ENCODE measurements around the gene POC1A.

DNA sequence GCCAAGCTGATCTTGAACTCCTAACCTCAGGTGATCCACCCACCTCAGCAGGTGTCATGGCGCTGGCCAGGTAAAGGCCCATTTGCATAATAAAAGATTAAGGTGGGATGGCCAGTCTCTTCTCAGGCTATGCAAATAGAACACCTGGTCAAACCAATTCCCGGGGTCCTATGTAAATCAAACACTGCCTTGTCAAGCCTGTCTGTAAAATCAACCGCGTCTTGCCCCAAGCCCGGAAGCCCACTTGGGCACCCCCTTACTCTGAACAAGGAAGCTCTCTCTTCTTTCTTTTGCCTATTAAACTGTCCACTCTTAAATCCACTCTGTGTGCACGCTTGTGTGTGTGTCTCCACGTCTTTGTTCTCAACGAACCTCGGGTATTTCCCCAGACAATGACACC is 13.0 kb upstream of the POC1A start:
- TF ChIP-seq GATA3 (IDR thresholded peaks at IDR 0.05; ENCODE audit: low read depth, low read length) (no peak), GATA2 (IDR thresholded peaks at IDR 0.05; ENCODE audit: low read depth, low read length) (no peak)

Data from SH-SY5Y (cell line).